Naive thymus-derived CD4-positive, alpha-beta T cell (primary cell): ENCODE data around the gene COX8A. TPM values are rescaled to one million over a fixed set of nuclear protein-coding genes. Genes with fewer than 3 reads are reported as not detected.

Experiments
- ATAC-seq: fragments of 150-1000 bp; cut with Tn5 transposase; 2 replicates; pipeline ENCODE4 v1.10.0; 2021; ENCODE audit warnings: mild to moderate bottlenecking, moderate library complexity
- CTCF ChIA-PET: fragments of 350-600 bp; sonication (Branson Sonifier 250); formaldehyde crosslinking; loops from one replicate; lab custom pipeline; 2021; ENCODE audit warnings: antibody characterized with exemption; lab: Charles Lee
- POLR2A ChIA-PET: fragments of 350-600 bp; sonication (Branson Sonifier 250); formaldehyde crosslinking; loops from one replicate; lab custom pipeline; 2021; ENCODE audit warnings: antibody characterized with exemption, inconsistent platforms; lab: Charles Lee
- DNase-seq, 9 donors: peaks; one replicate each; pipeline versions ENCODE4 v3.0.0 to v3.0.0-alpha.2; 2020 to 2022; ENCODE audit warnings: mixed read lengths in 1 of 9
- H3K27ac ChIP-seq: one replicate; pipeline ENCODE4 v1.7.0; 2013; ENCODE audit warnings: mild to moderate bottlenecking, low read depth, low read length, moderate library complexity
- H3K27me3 ChIP-seq, 2 donors: one replicate each; pipeline ENCODE4 v1.7.0; 2013; ENCODE audit warnings: low read length in 2 of 2, mild to moderate bottlenecking in 2 of 2, moderate library complexity in 2 of 2; ENCODE audit not compliant: control insufficient read depth in 2 of 2, insufficient read depth in 2 of 2
- H3K36me3 ChIP-seq, 3 experiments: 1 replicate in 2 of 3; 2 replicates in 1 of 3; pipeline ENCODE4 v1.7.0; 2013; ENCODE audit warnings: low read length in 3 of 3, mild to moderate bottlenecking in 3 of 3, moderate library complexity in 1 of 3; ENCODE audit not compliant: insufficient read depth in 3 of 3, control insufficient read depth in 2 of 3
- H3K4me1 ChIP-seq, 2 donors: one replicate each; pipeline ENCODE4 v1.7.0; 2013; ENCODE audit warnings: low read length in 2 of 2, mild to moderate bottlenecking in 2 of 2, moderate library complexity in 1 of 2; ENCODE audit not compliant: control insufficient read depth in 2 of 2, insufficient read depth in 2 of 2
- H3K4me3 ChIP-seq: 2 replicates; pipeline ENCODE4 v1.7.0; 2013; ENCODE audit warnings: mild to moderate bottlenecking, low read length
- H3K9me3 ChIP-seq, 3 experiments: 1 replicate in 2 of 3; 2 replicates in 1 of 3; pipeline ENCODE4 v1.7.0; 2013; ENCODE audit warnings: low read length in 3 of 3; ENCODE audit not compliant: control insufficient read depth in 2 of 3
- H3K27ac Mint-ChIP-seq, 9 donors: one replicate each; pipeline ENCODE4 v1.8.0; 2020 to 2022; ENCODE audit warnings: mixed read lengths in 9 of 9, mild to moderate bottlenecking in 8 of 9, moderate library complexity in 5 of 9, inconsistent platforms in 2 of 9
- H3K27me3 Mint-ChIP-seq, 5 donors: one replicate each; pipeline ENCODE4 v1.8.0; 2021 to 2022; ENCODE audit warnings: mixed read lengths in 5 of 5, mild to moderate bottlenecking in 1 of 5
- H3K36me3 Mint-ChIP-seq, 5 donors: one replicate each; pipeline ENCODE4 v1.8.0; 2020 to 2022; ENCODE audit warnings: mixed read lengths in 5 of 5, mild to moderate bottlenecking in 3 of 5, inconsistent platforms in 1 of 5
- H3K4me1 Mint-ChIP-seq, 7 donors: one replicate each; pipeline ENCODE4 v1.8.0; 2020 to 2022; ENCODE audit warnings: mixed read lengths in 7 of 7, mild to moderate bottlenecking in 3 of 7, inconsistent platforms in 1 of 7
- H3K4me3 Mint-ChIP-seq, 10 donors: one replicate each; pipeline ENCODE4 v1.8.0; 2020 to 2022; ENCODE audit warnings: mild to moderate bottlenecking in 10 of 10, mixed read lengths in 10 of 10, moderate library complexity in 6 of 10, inconsistent platforms in 2 of 10
- H3K9me3 Mint-ChIP-seq, 11 donors: one replicate each; pipeline ENCODE4 v1.8.0; 2020 to 2022; ENCODE audit warnings: mixed read lengths in 11 of 11, mild to moderate bottlenecking in 4 of 11, inconsistent platforms in 1 of 11, moderate library complexity in 1 of 11
- intact Hi-C, 2 donors: fragments of 100-400 bp; cut with micrococcal nuclease; formaldehyde crosslinking; loops; one replicate each; pipeline ENCODE4 v1.15.1; 2023
- polyA plus RNA-seq, 2 donors: library from polyadenylated mRNA; unstranded; fragments of 300-500 nt; fragmentation: Illumina TruSeq; gene quantifications; one replicate each; pipeline ENCODE4 v1.2.3, GENCODE V29; 2021
- total RNA-seq, 6 experiments: library from RNA in 5 of 6; stranded (reverse) in 5 of 6; gene quantifications; 1 replicate in 5 of 6; 2 replicates in 1 of 6; pipeline ENCODE4 v1.2.3 and lab custom pipeline; 2021 to 2026

The COX8A gene
- total and polyA plus RNA-seq, 7 experiments from 2014 or later = 90.9 to 375 (median 134) TPM

- H3K4me3 Mint-ChIP-seq = no peak overlapping the region
- CTCF ChIA-PET = no interaction called here
Observed at GRCh38 chr11:64013141-64013896, 38.9 kb downstream of the COX8A start.

GRCh38 chr11:64014356-64014755 is 39.9 kb downstream of the COX8A start:
- ChIA-PET CTCF (no interaction called here), POLR2A (no interaction called here)
- Histone ChIP-seq H3K9me3 (peaks cover 0 to 8% (median 0%) of the 10 kb centered on the region in 3 experiments), H3K4me3 (no peak overlapping the region), H3K27me3 (no peaks in the 10 kb centered on the region), H3K27ac (no peak overlapping the region), H3K36me3 (no peaks in the 10 kb centered on the region), H3K4me1 (no peaks in the 10 kb centered on the region)
- ATAC-seq = no peak
- H3K4me3 Mint-ChIP-seq = no peak overlapping the region
- intact Hi-C loops = no loop called here
- H3K9me3 Mint-ChIP-seq = peaks cover 0 to 19% (median 0%) of the 10 kb centered on the region in 11 donors
- no peak overlapping the region for H3K27ac Mint-ChIP-seq
- DNase-seq = no peak
- peaks cover 0 to 3% (median 0%) of the 10 kb centered on the region in 7 donors for H3K4me1 Mint-ChIP-seq
- peaks cover 0 to 5% (median 0%) of the 10 kb centered on the region in 5 donors for H3K27me3 Mint-ChIP-seq
- peaks cover 0 to 12% (median 0%) of the 10 kb centered on the region in 5 donors for H3K36me3 Mint-ChIP-seq

More at GRCh38 chr11:64013141-64013896, 38.9 kb downstream of the COX8A start:
- Histone ChIP-seq H3K27me3 (no peaks in the 10 kb centered on the region), H3K4me1 (no peaks in the 10 kb centered on the region), H3K36me3 (no peaks in the 10 kb centered on the region), H3K27ac (no peak overlapping the region), H3K9me3 (peaks cover 0 to 8% (median 0%) of the 10 kb centered on the region in 3 experiments), H3K4me3 (no peak overlapping the region)
- peaks cover 0 to 3% (median 0%) of the 10 kb centered on the region in 7 donors for H3K4me1 Mint-ChIP-seq
- ATAC-seq (no peak), DNase-seq (no peak)
- POLR2A ChIA-PET = no interaction called here
- H3K27me3 Mint-ChIP-seq = peaks cover 5 to 10% (median 9%) of the 10 kb centered on the region in 5 donors
- H3K27ac Mint-ChIP-seq = no peak overlapping the region
- intact Hi-C loops = no loop called here
- peaks cover 0 to 19% (median 0%) of the 10 kb centered on the region in 11 donors for H3K9me3 Mint-ChIP-seq
- peaks cover 0 to 12% (median 0%) of the 10 kb centered on the region in 5 donors for H3K36me3 Mint-ChIP-seq

- H3K27me3 ChIP-seq = no peaks in the 10 kb centered on the region
- H3K9me3 ChIP-seq = peaks cover 0 to 3% (median 0%) of the 10 kb centered on the region in 3 experiments
- ATAC-seq (no peak), DNase-seq (no peak)
- no peaks in the 10 kb centered on the region for H3K4me1 ChIP-seq
- ChIA-PET CTCF (interaction anchor here (0.9 kb wide), 1 partner anchor 13 kb away, joined by 3 read pairs; no protein-coding TSS in a partner anchor), POLR2A (no interaction called here)
- Mint-ChIP-seq H3K4me1 (peaks cover 0 to 2% (median 0%) of the 10 kb centered on the region in 7 donors), H3K36me3 (peaks cover 0 to 6% (median 0%) of the 10 kb centered on the region in 5 donors), H3K9me3 (peaks cover 0 to 11% (median 0%) of the 10 kb centered on the region in 11 donors), H3K27ac (no peak overlapping the region), H3K4me3 (no peak overlapping the region), H3K27me3 (peaks cover 0 to 4% (median 0%) of the 10 kb centered on the region in 5 donors)
- intact Hi-C loops = no loop called here
- H3K27ac ChIP-seq = no peak overlapping the region
- no peak overlapping the region for H3K4me3 ChIP-seq
- H3K36me3 ChIP-seq = no peaks in the 10 kb centered on the region
Observed at GRCh38 chr11:64015510-64015909, 41.1 kb downstream of the COX8A start.

- no peak for ATAC-seq
- Histone ChIP-seq H3K4me1 (no peaks in the 10 kb centered on the region), H3K36me3 (no peaks in the 10 kb centered on the region), H3K27ac (no peak overlapping the region), H3K9me3 (no peaks in the 10 kb centered on the region), H3K4me3 (no peak overlapping the region), H3K27me3 (no peaks in the 10 kb centered on the region)
- Mint-ChIP-seq H3K27me3 (no peaks in the 10 kb centered on the region), H3K9me3 (peaks cover 0 to 5% (median 0%) of the 10 kb centered on the region in 11 donors), H3K27ac (no peak overlapping the region), H3K36me3 (peaks cover 0 to under 1% (median 0%) of the 10 kb centered on the region in 5 donors), H3K4me1 (peaks cover 0 to 3% (median 0%) of the 10 kb centered on the region in 7 donors), H3K4me3 (no peak overlapping the region)
- ChIA-PET CTCF (no interaction called here), POLR2A (no interaction called here)
- intact Hi-C loops = no loop called here
- no peak for DNase-seq
Observed at GRCh38 chr11:64015935-64016845, 41.8 kb downstream of the COX8A start.

GRCh38 chr11:64017945-64018224 is 43.5 kb downstream of the COX8A start:
- ChIA-PET CTCF (interaction anchor here (0.5 to 0.6 kb wide), 2 partner anchors 31 to 230 kb away, joined by 3 read pairs; no protein-coding TSS in a partner anchor), POLR2A (no interaction called here)
- no peak overlapping the region for H3K27ac Mint-ChIP-seq
- H3K9me3 Mint-ChIP-seq = no peaks in the 10 kb centered on the region
- H3K36me3 Mint-ChIP-seq = no peaks in the 10 kb centered on the region
- Histone ChIP-seq H3K4me1 (no peaks in the 10 kb centered on the region), H3K4me3 (no peak overlapping the region), H3K36me3 (no peaks in the 10 kb centered on the region), H3K9me3 (no peaks in the 10 kb centered on the region), H3K27ac (no peak overlapping the region), H3K27me3 (no peaks in the 10 kb centered on the region)
- peaks cover 0 to 5% (median 0%) of the 10 kb centered on the region in 7 donors for H3K4me1 Mint-ChIP-seq
- no peaks in the 10 kb centered on the region for H3K27me3 Mint-ChIP-seq
- intact Hi-C loops = no loop called here
- DNase-seq (no peak), ATAC-seq (no peak)
- no peak overlapping the region for H3K4me3 Mint-ChIP-seq

GRCh38 chr11:64018310-64018709 is 43.9 kb downstream of the COX8A start:
- Histone ChIP-seq H3K36me3 (no peaks in the 10 kb centered on the region), H3K27ac (no peak overlapping the region), H3K4me3 (no peak overlapping the region), H3K27me3 (no peaks in the 10 kb centered on the region), H3K4me1 (no peaks in the 10 kb centered on the region), H3K9me3 (no peaks in the 10 kb centered on the region)
- H3K27me3 Mint-ChIP-seq = no peaks in the 10 kb centered on the region
- intact Hi-C loops = no loop called here
- H3K27ac Mint-ChIP-seq = no peak overlapping the region
- no peaks in the 10 kb centered on the region for H3K9me3 Mint-ChIP-seq
- H3K4me1 Mint-ChIP-seq = peaks cover 0 to 5% (median 0%) of the 10 kb centered on the region in 7 donors
- H3K36me3 Mint-ChIP-seq = no peaks in the 10 kb centered on the region
- no peak for DNase-seq
- ChIA-PET POLR2A (no interaction called here), CTCF (interaction anchor here (0.5 to 0.6 kb wide), 2 partner anchors 31 to 231 kb away, joined by 3 read pairs; no protein-coding TSS in a partner anchor)
- H3K4me3 Mint-ChIP-seq = no peak overlapping the region
- ATAC-seq = no peak
